Mesendoderm (in vitro differentiated cells): ENCODE data around the gene KRT3.

Experiments
- DNase-seq: peaks from one replicate; pipeline ENCODE4 v3.0.0; 2013
- H2AK5ac ChIP-seq: 2 replicates; pipeline ENCODE4 v1.6.1; 2013; ENCODE audit warnings: low read length, inconsistent platforms
- H2BK120ac ChIP-seq: 2 replicates; pipeline ENCODE4 v1.6.1; 2013; ENCODE audit warnings: low read depth, mild to moderate bottlenecking, low read length, moderate library complexity, mixed read lengths
- H2BK15ac ChIP-seq: replicated peaks from 2 replicates; pipeline ENCODE4 v1.6.1; 2013; ENCODE audit warnings: low read depth, mild to moderate bottlenecking, moderate library complexity
- H2BK5ac ChIP-seq: 2 replicates; pipeline ENCODE4 v1.6.1; 2013; ENCODE audit warnings: low read length, inconsistent platforms
- H3K18ac ChIP-seq: 2 replicates; pipeline ENCODE4 v1.6.1; 2013; ENCODE audit warnings: mild to moderate bottlenecking, low read length, mixed read lengths
- H3K23ac ChIP-seq: one replicate; pipeline ENCODE4 v1.6.1; 2013; ENCODE audit warnings: low read length
- H3K27ac ChIP-seq: 2 replicates; pipeline ENCODE4 v1.5.1; 2013; ENCODE audit warnings: low read depth, mild to moderate bottlenecking, inconsistent platforms, low read length, moderate library complexity
- H3K27me3 ChIP-seq: 2 replicates; pipeline ENCODE4 v1.6.1; 2013; ENCODE audit warnings: low read length, control low read depth, mild to moderate bottlenecking, inconsistent platforms; ENCODE audit not compliant: insufficient read depth, poor library complexity
- H3K36me3 ChIP-seq: 2 replicates; pipeline ENCODE4 v1.6.1; 2013; ENCODE audit warnings: low read length, inconsistent platforms; ENCODE audit not compliant: control insufficient read depth, insufficient read depth
- H3K4ac ChIP-seq: one replicate; pipeline ENCODE4 v1.6.1; 2013; ENCODE audit warnings: low read depth, mild to moderate bottlenecking, low read length, moderate library complexity
- H3K4me1 ChIP-seq: 2 replicates; pipeline ENCODE4 v1.6.1; 2013; ENCODE audit warnings: low read depth, low read length, inconsistent platforms; ENCODE audit not compliant: control insufficient read depth
- H3K4me2 ChIP-seq: 2 replicates; pipeline ENCODE4 v1.6.1; 2013; ENCODE audit warnings: low read length
- H3K4me3 ChIP-seq: 2 replicates; pipeline ENCODE4 v1.5.1; 2013; ENCODE audit warnings: mild to moderate bottlenecking, low read length
- H3K56ac ChIP-seq: one replicate; pipeline ENCODE4 v1.6.1; 2013; ENCODE audit warnings: low read length
- H3K79me1 ChIP-seq: 2 replicates; pipeline ENCODE4 v1.6.1; 2013; ENCODE audit warnings: low read length, inconsistent platforms
- H3K79me2 ChIP-seq: 2 replicates; pipeline ENCODE4 v1.6.1; 2013; ENCODE audit warnings: mild to moderate bottlenecking, low read length; ENCODE audit not compliant: control insufficient read depth, insufficient read depth
- H3K9ac ChIP-seq: 2 replicates; pipeline ENCODE4 v1.6.1; 2013; ENCODE audit warnings: low read length, inconsistent platforms
- H4K5ac ChIP-seq: one replicate; pipeline ENCODE4 v1.6.1; 2013; ENCODE audit warnings: low read length
- H4K8ac ChIP-seq: one replicate; pipeline ENCODE4 v1.6.1; 2013; ENCODE audit warnings: low read depth, mild to moderate bottlenecking, control low read depth, low read length, moderate library complexity
- WGBS: extraction: QIAGEN DNeasy Blood & Tissue Kit; methylation state at CpG from one replicate; pipeline ENCODE4 v1.1.7; 2013; ENCODE audit warnings: low lambda C conversion rate, missing lambda C conversion rate; ENCODE audit not compliant: insufficient coverage; ENCODE audit errors: extremely low coverage; 5-methylcytosine and 5-hydroxymethylcytosine counted together

KRT3 gene

GRCh38 chr12:52813203-52813819, 17.4 kb upstream of the KRT3 start:
- Histone ChIP-seq H3K36me3 (no peaks in the 10 kb centered on the region), H4K8ac (no peak overlapping the region), H3K79me2 (no peaks in the 10 kb centered on the region), H3K9ac (no peak overlapping the region), H3K4me3 (no peak overlapping the region), H3K79me1 (no peaks in the 10 kb centered on the region), H2BK15ac (no peak overlapping the region), H2AK5ac (no peak overlapping the region), H3K23ac (no peak overlapping the region), H3K4me2 (no peak overlapping the region), H3K56ac (no peak overlapping the region), H3K18ac (no peak overlapping the region), H3K4me1 (no peaks in the 10 kb centered on the region), H3K27me3 (no peaks in the 10 kb centered on the region), H4K5ac (no peak overlapping the region), H2BK5ac (no peak overlapping the region), H3K27ac (no peak overlapping the region), H2BK120ac (no peak overlapping the region), H3K4ac (no peak overlapping the region)
- no CpG with 5 or more reads among the region's 10 CpGs for whole genome bisulfite sequencing
- DNase-seq, result no peak

GRCh38 chr12:52812749-52813148, 16.8 kb upstream of the KRT3 start:
- Histone ChIP-seq H2BK5ac (no peak overlapping the region), H2AK5ac (no peak overlapping the region), H2BK15ac (no peak overlapping the region), H3K27me3 (no peaks in the 10 kb centered on the region), H3K79me2 (no peaks in the 10 kb centered on the region), H3K4me3 (no peak overlapping the region), H4K5ac (no peak overlapping the region), H3K79me1 (no peaks in the 10 kb centered on the region), H3K4me1 (no peaks in the 10 kb centered on the region), H2BK120ac (no peak overlapping the region), H3K4me2 (no peak overlapping the region), H4K8ac (no peak overlapping the region), H3K36me3 (no peaks in the 10 kb centered on the region), H3K9ac (no peak overlapping the region), H3K4ac (no peak overlapping the region), H3K56ac (no peak overlapping the region), H3K23ac (no peak overlapping the region), H3K18ac (no peak overlapping the region), H3K27ac (no peak overlapping the region)
- WGBS, result no CpG with 5 or more reads among the region's 3 CpGs
- no peak for DNase-seq

- Histone ChIP-seq H3K27ac (no peak overlapping the region), H3K4me3 (no peak overlapping the region), H3K23ac (no peak overlapping the region), H3K18ac (no peak overlapping the region), H2BK15ac (no peak overlapping the region), H4K5ac (no peak overlapping the region), H2BK5ac (no peak overlapping the region), H2AK5ac (no peak overlapping the region), H3K27me3 (no peaks in the 10 kb centered on the region), H3K79me2 (no peaks in the 10 kb centered on the region), H3K4me2 (no peak overlapping the region), H4K8ac (no peak overlapping the region), H3K56ac (no peak overlapping the region), H3K9ac (no peak overlapping the region), H3K4ac (no peak overlapping the region), H3K36me3 (no peaks in the 10 kb centered on the region), H3K79me1 (no peaks in the 10 kb centered on the region), H2BK120ac (no peak overlapping the region), H3K4me1 (no peaks in the 10 kb centered on the region)
- DNase-seq, result no peak
- WGBS, result no CpG with 5 or more reads among the region's 4 CpGs
These were observed 16.1 kb upstream of the KRT3 start for GRCh38 chr12:52812073-52812400.

- Histone ChIP-seq H2BK120ac (no peak overlapping the region), H4K5ac (no peak overlapping the region), H3K4me3 (no peak overlapping the region), H2BK5ac (no peak overlapping the region), H3K4ac (no peak overlapping the region), H3K27ac (no peak overlapping the region), H3K36me3 (no peaks in the 10 kb centered on the region), H2BK15ac (no peak overlapping the region), H3K23ac (no peak overlapping the region), H3K27me3 (no peaks in the 10 kb centered on the region), H4K8ac (no peak overlapping the region), H3K4me2 (no peak overlapping the region), H3K79me2 (no peaks in the 10 kb centered on the region), H3K4me1 (no peaks in the 10 kb centered on the region), H3K18ac (no peak overlapping the region), H3K79me1 (no peaks in the 10 kb centered on the region), H2AK5ac (no peak overlapping the region), H3K9ac (no peak overlapping the region), H3K56ac (no peak overlapping the region)
- DNase-seq, result no peak
- WGBS, result no CpG with 5 or more reads among the region's 9 CpGs
These were observed 15.5 kb upstream of the KRT3 start for GRCh38 chr12:52811191-52812072.

GRCh38 chr12:52810554-52810953, 14.6 kb upstream of the KRT3 start:
- Histone ChIP-seq H3K4me2 (no peak overlapping the region), H2BK15ac (no peak overlapping the region), H3K27ac (no peak overlapping the region), H3K27me3 (no peaks in the 10 kb centered on the region), H3K4me1 (no peaks in the 10 kb centered on the region), H3K4me3 (no peak overlapping the region), H3K4ac (no peak overlapping the region), H4K5ac (no peak overlapping the region), H3K56ac (no peak overlapping the region), H3K79me1 (no peaks in the 10 kb centered on the region), H3K9ac (no peak overlapping the region), H4K8ac (no peak overlapping the region), H2BK120ac (no peak overlapping the region), H2BK5ac (no peak overlapping the region), H2AK5ac (no peak overlapping the region), H3K23ac (no peak overlapping the region), H3K36me3 (no peaks in the 10 kb centered on the region), H3K18ac (no peak overlapping the region), H3K79me2 (no peaks in the 10 kb centered on the region)
- no CpG with 5 or more reads among the region's 5 CpGs for whole genome bisulfite sequencing
- DNase-seq, result no peak
